ENCODE data around the gene ADAMTS2. TPM values are rescaled to one million over a fixed set of nuclear protein-coding genes. Genes with fewer than 3 reads are reported as not detected.

Gene ADAMTS2
- total and polyA plus RNA-seq, 2 of the 8 experiments (the other 6 are each of a cell fraction or from before 2014, with no cell fraction given): 6.6 to 7.3 TPM

DNA sequence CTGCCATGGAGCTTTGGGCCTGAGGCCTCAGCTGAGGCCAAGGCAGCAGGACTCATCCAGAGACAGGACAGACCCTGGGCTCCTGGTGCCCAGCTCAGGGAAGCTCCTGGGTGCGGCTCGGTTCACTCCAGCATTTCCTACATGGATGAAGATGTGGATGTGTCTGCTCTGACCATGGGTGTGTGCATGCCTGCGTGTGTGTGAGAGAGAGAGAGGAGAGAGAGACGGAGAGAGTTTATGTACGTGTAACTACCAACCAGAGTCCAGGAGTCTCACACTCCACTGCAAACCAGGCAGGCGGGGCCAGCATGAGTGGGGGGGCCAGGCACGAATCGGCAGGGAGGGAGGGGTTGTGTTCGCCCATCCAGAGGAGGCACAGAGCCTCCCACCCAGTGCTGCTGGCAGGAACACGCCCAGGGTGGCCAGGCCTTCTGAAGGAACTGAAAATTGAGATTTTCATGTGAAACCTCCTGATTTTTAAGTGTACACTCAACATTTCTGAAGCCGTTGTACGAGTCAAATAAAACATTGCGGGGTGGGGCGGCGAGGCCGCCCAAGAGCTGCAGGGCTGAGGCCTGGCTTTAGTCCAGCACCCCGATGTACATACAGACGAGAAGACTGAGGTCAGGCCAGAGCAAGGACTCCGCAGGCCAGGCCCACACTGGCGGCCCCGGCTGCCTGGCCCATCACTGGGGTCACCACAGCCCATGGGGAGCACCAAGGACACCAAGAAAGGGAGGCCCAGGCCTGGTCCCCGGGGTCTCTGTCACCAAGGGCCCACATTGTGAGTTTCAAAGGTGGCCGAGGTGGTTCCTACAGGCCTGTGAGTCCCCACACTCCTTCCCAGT lies 88.7 kb downstream of the ADAMTS2 start:
- CTCF ChIA-PET (ENCODE audit: partially characterized antibody): interaction anchor here (3.7 kb wide), 1 partner anchor 89 kb away, joined by 19 read pairs; no protein-coding TSS in a partner anchor
- Histone ChIP-seq H4K91ac (replicated peaks; ENCODE audit: insufficient read length, low read length) (no peak overlapping the region), H3K23me2 (ENCODE audit: low read depth, low read length) (peaks cover 4% of the 10 kb centered on the region; the same call in 1 of the 2 replicates), H2BK12ac (ENCODE audit: low read depth, low read length) (no peak overlapping the region), H3K18ac (ENCODE audit: extremely low read depth, low read length) (no peak overlapping the region), H2BK120ac (replicated peaks; ENCODE audit: low read depth, low read length) (no peak overlapping the region), H3K79me1 (ENCODE audit: low read depth, low read length) (no peaks in the 10 kb centered on the region), H3K27ac (ENCODE audit: low read depth, low read length) (no peak overlapping the region), H3K36me3 (ENCODE audit: control insufficient read depth in 2 of 4, insufficient read depth in 4 of 4, low read length in 3 of 4) (no peaks in the 10 kb centered on the region), H2AFZ (ENCODE audit: low read length) (no peak overlapping the region), H4K5ac (ENCODE audit: insufficient read length, low read depth, low read length) (no peak overlapping the region), H3K9me3 (ENCODE audit: insufficient read depth in 2 of 2, low read depth in 1 of 2, low read length in 1 of 2) (no peaks in the 10 kb centered on the region), H4K20me1 (replicated peaks in 1 of 2; ENCODE audit: control insufficient read depth in 1 of 2, insufficient read depth in 2 of 2, low read length in 2 of 2) (no peaks in the 10 kb centered on the region), H4K8ac (ENCODE audit: extremely low read depth, insufficient read depth, low read length) (peak overlapping the region; percentile 15; the same call in 1 of the 2 replicates), H3K4me1 (replicated peaks in 1 of 4; ENCODE audit: control insufficient read depth in 3 of 4, insufficient read depth in 4 of 4, low read length in 3 of 4) (peaks cover 0 to 2% (median under 1%) of the 10 kb centered on the region in 4 experiments; a peak in 3 of 7 replicates), H2AK5ac (ENCODE audit: low read depth, low read length) (no peak overlapping the region), H3K56ac (replicated peaks; ENCODE audit: insufficient read length, low read depth, low read length) (no peak overlapping the region), H3K14ac (ENCODE audit: insufficient read length) (no peak overlapping the region), H3K79me2 (ENCODE audit: control insufficient read depth in 1 of 2, insufficient read depth in 2 of 2, low read length in 2 of 2) (no peaks in the 10 kb centered on the region), H2BK5ac (ENCODE audit: low read depth, low read length) (0 out of 2 replicates have a peak overlapping the region, but pooled peaks have one; percentile 24), H2BK15ac (ENCODE audit: low read length) (no peak overlapping the region), H3K4me3 (ENCODE audit: extremely low read depth in 1 of 4, insufficient read depth in 2 of 4, low read depth in 3 of 4, low read length in 4 of 4) (no peak overlapping the region), H3K4ac (replicated peaks; ENCODE audit: insufficient read length, low read depth, low read length) (no peak overlapping the region), H3K4me2 (ENCODE audit: insufficient read depth in 1 of 2, low read depth in 2 of 2, low read length in 2 of 2) (no peak overlapping the region), H3K27me3 (replicated peaks in 1 of 4; ENCODE audit: control insufficient read depth in 3 of 4, extremely low read depth in 1 of 4, insufficient read depth in 3 of 4, low read length in 3 of 4) (no peaks in the 10 kb centered on the region), H2BK20ac (ENCODE audit: low read length) (no peak overlapping the region), H3K9ac (replicated peaks in 1 of 4; ENCODE audit: extremely low read depth in 1 of 4, low read depth in 3 of 4, low read length in 3 of 4) (no peak overlapping the region), H3K23ac (ENCODE audit: insufficient read length) (no peak overlapping the region)
- WGBS, 2 experiments (ENCODE audit: extremely low coverage in 1 of 2, insufficient coverage in 1 of 2, insufficient read length in 1 of 2, insufficient replicate concordance in 2 of 2, low coverage in 1 of 2, low lambda C conversion rate in 2 of 2, missing lambda C conversion rate in 1 of 2): 89% methylated on average over 23 of the region's 23 CpGs; no CpG with 5 or more reads in 1 of the 2 experiments
- POLR2A ChIA-PET (ENCODE audit: partially characterized antibody): interaction anchor here (0.9 kb wide), 1 partner anchor 9 kb away, joined by 4 read pairs; no protein-coding TSS in a partner anchor
- DNase-seq (ENCODE audit: low read depth in 1 of 2, low spot score in 2 of 2): no peak
- no peak for FAIRE-seq
- TF ChIP-seq ASH2L (IDR thresholded peaks at IDR 0.05; ENCODE audit: low read length) (no peak), RBBP5 (IDR thresholded peaks at IDR 0.05; ENCODE audit: borderline replicate concordance, low read depth, low read length) (no peak), SRF (IDR thresholded peaks at IDR 0.05; ENCODE audit: low read depth, low read length) (no peak), RAD21 (IDR thresholded peaks at IDR 0.05 in 1 of 2, conservative IDR thresholded peaks at IDR 0.05 in 1 of 2; ENCODE audit: low read depth in 2 of 2, low read length in 2 of 2) (no peak), SP2 (IDR thresholded peaks at IDR 0.05; ENCODE audit: low read length) (no peak), HDAC6 (IDR thresholded peaks at IDR 0.05; ENCODE audit: low read depth, low read length) (no peak)
- TF ChIP-seq, protein P1, sequence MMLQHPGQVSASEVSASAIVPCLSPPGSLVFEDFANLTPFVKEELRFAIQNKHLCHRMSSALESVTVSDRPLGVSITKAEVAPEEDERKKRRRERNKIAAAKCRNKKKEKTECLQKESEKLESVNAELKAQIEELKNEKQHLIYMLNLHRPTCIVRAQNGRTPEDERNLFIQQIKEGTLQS (IDR thresholded peaks at IDR 0.05; ENCODE audit: insufficient read depth, low read depth, low read length): no peak
- TF ChIP-seq, protein P2, sequence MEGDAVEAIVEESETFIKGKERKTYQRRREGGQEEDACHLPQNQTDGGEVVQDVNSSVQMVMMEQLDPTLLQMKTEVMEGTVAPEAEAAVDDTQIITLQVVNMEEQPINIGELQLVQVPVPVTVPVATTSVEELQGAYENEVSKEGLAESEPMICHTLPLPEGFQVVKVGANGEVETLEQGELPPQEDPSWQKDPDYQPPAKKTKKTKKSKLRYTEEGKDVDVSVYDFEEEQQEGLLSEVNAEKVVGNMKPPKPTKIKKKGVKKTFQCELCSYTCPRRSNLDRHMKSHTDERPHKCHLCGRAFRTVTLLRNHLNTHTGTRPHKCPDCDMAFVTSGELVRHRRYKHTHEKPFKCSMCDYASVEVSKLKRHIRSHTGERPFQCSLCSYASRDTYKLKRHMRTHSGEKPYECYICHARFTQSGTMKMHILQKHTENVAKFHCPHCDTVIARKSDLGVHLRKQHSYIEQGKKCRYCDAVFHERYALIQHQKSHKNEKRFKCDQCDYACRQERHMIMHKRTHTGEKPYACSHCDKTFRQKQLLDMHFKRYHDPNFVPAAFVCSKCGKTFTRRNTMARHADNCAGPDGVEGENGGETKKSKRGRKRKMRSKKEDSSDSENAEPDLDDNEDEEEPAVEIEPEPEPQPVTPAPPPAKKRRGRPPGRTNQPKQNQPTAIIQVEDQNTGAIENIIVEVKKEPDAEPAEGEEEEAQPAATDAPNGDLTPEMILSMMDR (IDR thresholded peaks at IDR 0.05; ENCODE audit: control extremely low read depth in 1 of 3, insufficient read depth in 1 of 3, low read depth in 1 of 3, low read length in 3 of 3): no peak
